MM.1S (cell line): Measurements from ENCODE around the gene SLC15A3.

ENCODE experiments used
- CTCF ChIP-seq: fragments of 300-600 bp; sonication (generic); IDR thresholded peaks from 2 replicates; pipeline ENCODE4 v1.5.1; 2016; ENCODE audit warnings: antibody characterized with exemption, low read length, mixed read lengths
- EZH2 ChIP-seq: fragments of 300-600 bp; sonication (generic); optimal IDR thresholded peaks from 2 replicates; pipeline ENCODE3; 2017; ENCODE audit warnings: low read depth, mild to moderate bottlenecking, antibody characterized with exemption, low read length, mixed read lengths

GRCh38 chr11:60908803-60909202 lies 43.2 kb downstream of the SLC15A3 start:
- no peak for TF ChIP-seq CTCF
- no peak for TF ChIP-seq EZH2
